ENCODE measurements around the gene ROR2.

Gene ROR2

GRCh38 chr9:91562416-91562815 is 387.6 kb downstream of the ROR2 start:
- Histone ChIP-seq H3K4me3 (ENCODE audit: low read depth in 1 of 2, low read length in 2 of 2) (no peak overlapping the region), H4K20me1 (ENCODE audit: insufficient read depth, low read length) (no peaks in the 10 kb centered on the region), H3K27ac (ENCODE audit: low read length) (no peak overlapping the region), H3K27me3 (ENCODE audit: insufficient read depth, low read length, poor library complexity) (peaks cover 3% of the 10 kb centered on the region), H3K9ac (ENCODE audit: low read depth, low read length) (no peak overlapping the region), H3K9me3 (ENCODE audit: insufficient read depth, low read length, severe bottlenecking) (no peaks in the 10 kb centered on the region), H3K79me2 (ENCODE audit: insufficient read depth, low read length) (no peaks in the 10 kb centered on the region), H3K4me2 (ENCODE audit: insufficient read depth, low read length) (no peak overlapping the region), H3K36me3 (ENCODE audit: insufficient read depth, low read length) (no peaks in the 10 kb centered on the region), H3K4me1 (ENCODE audit: insufficient read depth, low read length) (no peaks in the 10 kb centered on the region), H2AFZ (ENCODE audit: low read depth, low read length) (no peak overlapping the region)
- TF ChIP-seq, protein P1, sequence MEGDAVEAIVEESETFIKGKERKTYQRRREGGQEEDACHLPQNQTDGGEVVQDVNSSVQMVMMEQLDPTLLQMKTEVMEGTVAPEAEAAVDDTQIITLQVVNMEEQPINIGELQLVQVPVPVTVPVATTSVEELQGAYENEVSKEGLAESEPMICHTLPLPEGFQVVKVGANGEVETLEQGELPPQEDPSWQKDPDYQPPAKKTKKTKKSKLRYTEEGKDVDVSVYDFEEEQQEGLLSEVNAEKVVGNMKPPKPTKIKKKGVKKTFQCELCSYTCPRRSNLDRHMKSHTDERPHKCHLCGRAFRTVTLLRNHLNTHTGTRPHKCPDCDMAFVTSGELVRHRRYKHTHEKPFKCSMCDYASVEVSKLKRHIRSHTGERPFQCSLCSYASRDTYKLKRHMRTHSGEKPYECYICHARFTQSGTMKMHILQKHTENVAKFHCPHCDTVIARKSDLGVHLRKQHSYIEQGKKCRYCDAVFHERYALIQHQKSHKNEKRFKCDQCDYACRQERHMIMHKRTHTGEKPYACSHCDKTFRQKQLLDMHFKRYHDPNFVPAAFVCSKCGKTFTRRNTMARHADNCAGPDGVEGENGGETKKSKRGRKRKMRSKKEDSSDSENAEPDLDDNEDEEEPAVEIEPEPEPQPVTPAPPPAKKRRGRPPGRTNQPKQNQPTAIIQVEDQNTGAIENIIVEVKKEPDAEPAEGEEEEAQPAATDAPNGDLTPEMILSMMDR (IDR thresholded peaks at IDR 0.05; ENCODE audit: borderline replicate concordance, extremely low read depth, low read length, poor library complexity, severe bottlenecking), result no peak
- TF ChIP-seq EZH2 (IDR thresholded peaks at IDR 0.05; ENCODE audit: borderline replicate concordance, low read depth, low read length, severe bottlenecking), result no peak
- no peak for ATAC-seq (ENCODE audit: insufficient read depth, low read depth)
- no peak for DNase-seq

GRCh38 chr9:91560301-91560700 is 389.7 kb downstream of the ROR2 start:
- TF ChIP-seq, protein P1 (IDR thresholded peaks at IDR 0.05; ENCODE audit: borderline replicate concordance, extremely low read depth, low read length, poor library complexity, severe bottlenecking), result no peak
- no peak for TF ChIP-seq EZH2 (IDR thresholded peaks at IDR 0.05; ENCODE audit: borderline replicate concordance, low read depth, low read length, severe bottlenecking)
- H3K9me3 ChIP-seq (ENCODE audit: insufficient read depth, low read length, severe bottlenecking), result no peaks in the 10 kb centered on the region
- no peak overlapping the region for H3K4me2 ChIP-seq (ENCODE audit: insufficient read depth, low read length)
- no peak overlapping the region for H3K9ac ChIP-seq (ENCODE audit: low read depth, low read length)
- no peaks in the 10 kb centered on the region for H4K20me1 ChIP-seq (ENCODE audit: insufficient read depth, low read length)
- no peaks in the 10 kb centered on the region for H3K79me2 ChIP-seq (ENCODE audit: insufficient read depth, low read length)
- H3K4me3 ChIP-seq (ENCODE audit: low read depth in 1 of 2, low read length in 2 of 2), result no peak overlapping the region
- peaks cover 3% of the 10 kb centered on the region for H3K27me3 ChIP-seq (ENCODE audit: insufficient read depth, low read length, poor library complexity)
- ATAC-seq (ENCODE audit: insufficient read depth, low read depth), result no peak
- no peak for DNase-seq
- H3K36me3 ChIP-seq (ENCODE audit: insufficient read depth, low read length), result no peaks in the 10 kb centered on the region
- H3K4me1 ChIP-seq (ENCODE audit: insufficient read depth, low read length), result no peaks in the 10 kb centered on the region
- no peak overlapping the region for H3K27ac ChIP-seq (ENCODE audit: low read length)
- H2AFZ ChIP-seq (ENCODE audit: low read depth, low read length), result no peak overlapping the region

- TF ChIP-seq EZH2 (IDR thresholded peaks at IDR 0.05; ENCODE audit: borderline replicate concordance, low read depth, low read length, severe bottlenecking), result no peak
- TF ChIP-seq, protein P1 (IDR thresholded peaks at IDR 0.05; ENCODE audit: borderline replicate concordance, extremely low read depth, low read length, poor library complexity, severe bottlenecking), result no peak
- H3K9me3 ChIP-seq (ENCODE audit: insufficient read depth, low read length, severe bottlenecking), result no peaks in the 10 kb centered on the region
Observed at GRCh38 chr9:91558879-91559278, 391.1 kb downstream of the ROR2 start.

GRCh38 chr9:91558395-91558794 is 391.6 kb downstream of the ROR2 start:
- H3K4me1 ChIP-seq (ENCODE audit: insufficient read depth, low read length), result no peaks in the 10 kb centered on the region
- no peaks in the 10 kb centered on the region for H3K36me3 ChIP-seq (ENCODE audit: insufficient read depth, low read length)
- H3K27me3 ChIP-seq (ENCODE audit: insufficient read depth, low read length, poor library complexity), result peaks cover 3% of the 10 kb centered on the region
- H3K79me2 ChIP-seq (ENCODE audit: insufficient read depth, low read length), result no peaks in the 10 kb centered on the region
- H4K20me1 ChIP-seq (ENCODE audit: insufficient read depth, low read length), result no peaks in the 10 kb centered on the region
- no peak overlapping the region for H3K27ac ChIP-seq (ENCODE audit: low read length)
- H3K9ac ChIP-seq (ENCODE audit: low read depth, low read length), result no peak overlapping the region
- H3K4me3 ChIP-seq (ENCODE audit: low read depth in 1 of 2, low read length in 2 of 2), result no peak overlapping the region
- no peak overlapping the region for H3K4me2 ChIP-seq (ENCODE audit: insufficient read depth, low read length)
- ATAC-seq (ENCODE audit: insufficient read depth, low read depth), result no peak
- no peak for DNase-seq
- TF ChIP-seq EZH2 (IDR thresholded peaks at IDR 0.05; ENCODE audit: borderline replicate concordance, low read depth, low read length, severe bottlenecking), result no peak
- TF ChIP-seq, protein P1 (IDR thresholded peaks at IDR 0.05; ENCODE audit: borderline replicate concordance, extremely low read depth, low read length, poor library complexity, severe bottlenecking), result no peak
- no peaks in the 10 kb centered on the region for H3K9me3 ChIP-seq (ENCODE audit: insufficient read depth, low read length, severe bottlenecking)
- H2AFZ ChIP-seq (ENCODE audit: low read depth, low read length), result no peak overlapping the region

More at GRCh38 chr9:91558879-91559278, 391.1 kb downstream of the ROR2 start:
- no peak overlapping the region for H3K9ac ChIP-seq (ENCODE audit: low read depth, low read length)
- no peak for DNase-seq
- H3K4me3 ChIP-seq (ENCODE audit: low read depth in 1 of 2, low read length in 2 of 2), result no peak overlapping the region
- no peaks in the 10 kb centered on the region for H3K36me3 ChIP-seq (ENCODE audit: insufficient read depth, low read length)
- no peaks in the 10 kb centered on the region for H3K79me2 ChIP-seq (ENCODE audit: insufficient read depth, low read length)
- ATAC-seq (ENCODE audit: insufficient read depth, low read depth), result no peak
- no peaks in the 10 kb centered on the region for H4K20me1 ChIP-seq (ENCODE audit: insufficient read depth, low read length)
- no peak overlapping the region for H3K4me2 ChIP-seq (ENCODE audit: insufficient read depth, low read length)
- no peak overlapping the region for H2AFZ ChIP-seq (ENCODE audit: low read depth, low read length)
- H3K27me3 ChIP-seq (ENCODE audit: insufficient read depth, low read length, poor library complexity), result peaks cover 3% of the 10 kb centered on the region
- no peak overlapping the region for H3K27ac ChIP-seq (ENCODE audit: low read length)
- no peaks in the 10 kb centered on the region for H3K4me1 ChIP-seq (ENCODE audit: insufficient read depth, low read length)
